HPDE6-E6E7 (cell line): ENCODE measurements around the gene RAB39B.

Experiments used
- DNase-seq: peaks from one replicate; pipeline ENCODE4 v3.0.0; 2011; ENCODE audit warnings: missing footprints; ENCODE audit errors: extremely low spot score

Gene RAB39B

DNA sequence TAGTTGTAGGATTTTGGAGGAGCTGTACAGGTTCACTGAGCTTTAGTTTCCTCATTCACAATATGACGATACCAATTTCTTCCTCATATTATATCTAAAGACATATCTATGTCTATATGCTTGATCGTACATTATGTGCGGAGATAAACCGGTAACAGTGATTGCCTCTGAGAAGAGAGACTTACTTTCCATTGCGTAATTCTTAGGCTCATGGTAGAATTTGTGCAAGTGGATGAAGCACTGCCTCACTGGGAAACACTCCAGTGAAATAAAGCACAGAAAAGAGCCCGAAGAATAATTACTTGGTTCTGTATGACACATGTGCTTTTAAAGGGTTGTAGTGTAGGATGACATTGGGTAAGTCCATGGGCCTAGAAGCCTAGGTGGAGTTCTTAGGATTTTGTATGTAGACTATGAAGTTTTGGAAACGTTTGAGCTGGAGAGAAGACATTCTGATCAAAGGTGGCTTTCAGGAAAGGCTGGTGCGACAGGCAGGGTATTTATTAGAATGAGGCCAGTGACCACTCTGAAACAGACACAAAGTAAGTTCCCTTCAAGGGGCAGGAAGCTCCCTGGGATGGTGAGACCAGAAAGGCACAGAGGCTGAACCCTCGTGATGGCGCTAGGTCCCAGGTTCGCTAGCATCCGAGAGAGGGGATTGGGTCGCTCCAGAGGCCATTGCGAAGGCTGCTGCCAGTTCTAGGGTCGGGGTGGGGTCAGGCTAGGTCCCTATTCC, 48.7 kb downstream of the RAB39B start:
- DNase-seq = no peak

DNA sequence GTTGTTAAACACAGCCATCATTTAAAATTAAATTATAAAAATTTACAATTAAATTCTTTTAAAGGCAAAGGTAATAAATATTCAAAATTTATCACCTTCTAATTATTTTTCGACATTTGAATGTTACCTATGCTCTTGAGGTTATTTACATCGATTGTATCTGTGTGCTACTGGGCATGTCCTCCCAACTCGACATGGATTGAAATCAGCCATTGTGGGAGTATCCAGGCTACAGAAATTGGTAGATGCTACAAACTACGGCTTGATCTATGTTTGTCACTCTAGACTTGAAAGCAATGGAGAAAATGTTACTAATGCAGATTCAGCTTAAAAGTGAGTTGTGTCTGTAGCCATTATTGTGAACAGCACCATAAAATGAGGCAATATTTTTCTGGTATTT, 50.6 kb downstream of the RAB39B start:
- DNase-seq = no peak

DNA sequence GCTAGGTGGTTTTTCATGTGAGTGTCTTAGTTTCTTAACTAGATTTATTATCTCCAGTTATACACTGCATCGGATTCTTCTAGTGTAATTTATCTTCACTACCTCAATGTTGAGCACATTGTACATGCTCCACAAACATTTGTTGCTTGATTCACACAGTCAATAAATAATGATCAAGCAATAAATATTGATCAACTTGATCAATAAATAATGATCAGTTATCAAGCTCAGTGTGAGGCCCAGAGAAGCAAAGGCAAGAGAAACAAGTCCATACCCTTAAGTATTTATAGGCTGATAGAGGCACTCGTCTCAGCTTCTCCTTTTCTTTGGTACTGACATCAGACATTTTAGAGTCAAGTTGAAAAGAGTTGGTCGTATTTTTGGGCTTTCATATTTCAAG, 53.1 kb downstream of the RAB39B start:
- no peak for DNase-seq
